ENCODE measurements around the gene EXOC2. TPM values are rescaled to one million over a fixed set of nuclear protein-coding genes. Genes with fewer than 3 reads are reported as not detected.

Gene EXOC2
- total and polyA plus RNA-seq, 10 of the 15 experiments (the other 5 are each of a cell fraction or from before 2014, with no cell fraction given), result 8.7 to 32.8 (median 20.7) TPM

DNA sequence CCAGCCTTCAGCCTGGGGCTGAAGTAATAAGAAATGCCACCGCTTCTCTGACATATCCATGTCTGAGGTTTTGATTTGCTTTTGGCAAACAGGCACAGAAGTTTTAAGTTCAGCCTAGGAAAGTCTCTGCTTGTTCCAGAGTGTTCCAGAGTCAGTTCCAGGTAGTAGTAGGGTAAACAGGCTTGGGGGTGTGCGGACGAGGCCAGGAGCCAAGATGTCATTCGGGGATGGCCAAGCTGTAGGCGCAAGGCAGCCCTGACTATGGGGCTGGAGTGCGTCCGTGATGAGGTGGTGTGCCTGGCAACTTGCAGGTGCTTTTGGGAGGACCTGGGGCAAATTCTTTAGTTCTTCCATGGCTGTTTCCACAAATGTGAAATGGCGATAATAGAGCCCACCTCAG lies 241.1 kb downstream of the EXOC2 start (continued):
- TF ChIP-seq SPI1 (IDR thresholded peaks at IDR 0.05; ENCODE audit: borderline replicate concordance, insufficient read depth, low read depth, low read length), result no peak
- no peak for TF ChIP-seq CBX5 (IDR thresholded peaks at IDR 0.05; ENCODE audit: low read depth)
- TF ChIP-seq SIN3A (IDR thresholded peaks at IDR 0.05; ENCODE audit: low read depth, low read length), result no peak

DNA sequence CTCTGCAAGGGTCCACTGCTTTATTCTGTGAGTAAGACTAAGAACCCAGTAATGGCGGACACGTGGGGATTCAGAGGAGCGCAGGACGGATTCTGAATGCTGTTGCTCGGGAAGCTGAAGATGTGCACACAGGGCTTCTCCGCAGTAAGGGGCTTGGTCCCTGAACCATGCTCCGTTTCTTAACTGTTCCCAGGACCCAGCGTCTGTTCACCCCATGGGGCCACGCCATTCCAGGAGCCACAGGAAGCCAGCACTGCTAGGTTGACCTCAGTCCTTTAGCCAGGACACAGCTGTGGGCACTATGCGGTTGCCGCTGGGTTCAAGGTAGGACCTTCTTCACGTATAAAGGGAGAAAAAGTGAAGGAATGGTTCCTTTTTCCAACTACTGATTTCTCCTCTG lies 241.6 kb downstream of the EXOC2 start:
- H3K9me3 ChIP-seq (replicated peaks; ENCODE audit: control insufficient read depth, insufficient read depth, low read length), result no peaks in the 10 kb centered on the region; the same call in 2 of the 3 replicates
- no peak overlapping the region for H3K9ac ChIP-seq (ENCODE audit: control insufficient read depth, insufficient read depth, low read length)
- peaks cover 10% of the 10 kb centered on the region; the same call in 1 of the 2 replicates for H3K4me1 ChIP-seq (ENCODE audit: control insufficient read depth, insufficient read depth, low read length)
- CTCF ChIA-PET, result no interaction called here
- H4K20me1 ChIP-seq (ENCODE audit: control insufficient read depth, insufficient read depth), result no peaks in the 10 kb centered on the region
- H3K4me2 ChIP-seq (ENCODE audit: control insufficient read depth, insufficient read depth), result no peak overlapping the region
- RAD21 ChIA-PET (ENCODE audit: unreplicated experiment), result interaction anchor here (0.6 kb wide), 1 partner anchor 254 kb away, joined by 3 read pairs; no protein-coding TSS in a partner anchor
- H3K27me3 ChIP-seq (replicated peaks in 1 of 2; ENCODE audit: control insufficient read depth in 2 of 2, insufficient read depth in 2 of 2, low read length in 1 of 2), result 0 out of 4 replicates have a peak, but pooled peaks cover 0 to 5% of the 10 kb centered on the region in 2 experiments
- SMC1A ChIA-PET (ENCODE audit: uncharacterized antibody, unreplicated experiment), result no interaction called here
- WGBS (ENCODE audit: insufficient coverage, insufficient replicate concordance, low lambda C conversion rate, missing lambda C conversion rate), result 64% methylated on average over 12 of the region's 12 CpGs
- H2AFZ ChIP-seq (ENCODE audit: control insufficient read depth, low read depth, low read length), result no peak overlapping the region
- H3K36me3 ChIP-seq (ENCODE audit: control insufficient read depth in 2 of 2, insufficient read depth in 2 of 2, low read length in 1 of 2), result no peaks in the 10 kb centered on the region
- H3K4me3 ChIP-seq, result no peak overlapping the region
- no peak overlapping the region for H3K27ac ChIP-seq (ENCODE audit: control insufficient read depth, insufficient read depth)
- ATAC-seq, result no peak
- intact Hi-C loops (cut with micrococcal nuclease; ENCODE audit: unreplicated experiment) (no loop called here), in situ Hi-C loops (cut with MboI) (no loop called here)
- DNase-seq (ENCODE audit: low read depth, low spot score), result no peak
- H3K79me2 ChIP-seq (ENCODE audit: control insufficient read depth, insufficient read depth, low read length), result no peaks in the 10 kb centered on the region
- POLR2A ChIA-PET, result interaction anchor here (0.5 kb wide), 1 partner anchor 44 kb away, joined by 3 read pairs; no protein-coding TSS in a partner anchor
- no TSS peak for BruUV-seq (replicated peaks)
- FAIRE-seq, result no peak
- TF ChIP-seq POLR2AphosphoS2 (IDR thresholded peaks at IDR 0.05; ENCODE audit: low read depth, low read length) (no peak), KAT2A (conservative IDR thresholded peaks at IDR 0.05; ENCODE audit: control insufficient read depth, low read depth, low read length) (no peak), MTA2 (IDR thresholded peaks at IDR 0.05; ENCODE audit: low read depth) (no peak), BRCA1 (IDR thresholded peaks at IDR 0.05; ENCODE audit: low read depth, low read length) (no peak), TBL1XR1 (IDR thresholded peaks at IDR 0.05; ENCODE audit: low read depth, low read length) (no peak), NBN (IDR thresholded peaks at IDR 0.05) (no peak), SP1 (IDR thresholded peaks at IDR 0.05; ENCODE audit: low read depth, low read length) (no peak), NR2C2 (IDR thresholded peaks at IDR 0.05; ENCODE audit: borderline replicate concordance, control insufficient read depth, insufficient read length, low read depth) (no peak), ZNF274 (IDR thresholded peaks at IDR 0.05; ENCODE audit: insufficient read depth, insufficient read length) (no peak)
- TF ChIP-seq, protein P1, sequence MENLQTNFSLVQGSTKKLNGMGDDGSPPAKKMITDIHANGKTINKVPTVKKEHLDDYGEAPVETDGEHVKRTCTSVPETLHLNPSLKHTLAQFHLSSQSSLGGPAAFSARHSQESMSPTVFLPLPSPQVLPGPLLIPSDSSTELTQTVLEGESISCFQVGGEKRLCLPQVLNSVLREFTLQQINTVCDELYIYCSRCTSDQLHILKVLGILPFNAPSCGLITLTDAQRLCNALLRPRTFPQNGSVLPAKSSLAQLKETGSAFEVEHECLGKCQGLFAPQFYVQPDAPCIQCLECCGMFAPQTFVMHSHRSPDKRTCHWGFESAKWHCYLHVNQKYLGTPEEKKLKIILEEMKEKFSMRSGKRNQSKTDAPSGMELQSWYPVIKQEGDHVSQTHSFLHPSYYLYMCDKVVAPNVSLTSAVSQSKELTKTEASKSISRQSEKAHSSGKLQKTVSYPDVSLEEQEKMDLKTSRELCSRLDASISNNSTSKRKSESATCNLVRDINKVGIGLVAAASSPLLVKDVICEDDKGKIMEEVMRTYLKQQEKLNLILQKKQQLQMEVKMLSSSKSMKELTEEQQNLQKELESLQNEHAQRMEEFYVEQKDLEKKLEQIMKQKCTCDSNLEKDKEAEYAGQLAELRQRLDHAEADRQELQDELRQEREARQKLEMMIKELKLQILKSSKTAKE (IDR thresholded peaks at IDR 0.05; ENCODE audit: low read depth, poor library complexity, severe bottlenecking), result no peak
- TF ChIP-seq, protein P2, sequence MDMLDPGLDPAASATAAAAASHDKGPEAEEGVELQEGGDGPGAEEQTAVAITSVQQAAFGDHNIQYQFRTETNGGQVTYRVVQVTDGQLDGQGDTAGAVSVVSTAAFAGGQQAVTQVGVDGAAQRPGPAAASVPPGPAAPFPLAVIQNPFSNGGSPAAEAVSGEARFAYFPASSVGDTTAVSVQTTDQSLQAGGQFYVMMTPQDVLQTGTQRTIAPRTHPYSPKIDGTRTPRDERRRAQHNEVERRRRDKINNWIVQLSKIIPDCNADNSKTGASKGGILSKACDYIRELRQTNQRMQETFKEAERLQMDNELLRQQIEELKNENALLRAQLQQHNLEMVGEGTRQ (IDR thresholded peaks at IDR 0.05; ENCODE audit: borderline replicate concordance, low read depth, low read length), result no peak
- TF ChIP-seq, protein P3, sequence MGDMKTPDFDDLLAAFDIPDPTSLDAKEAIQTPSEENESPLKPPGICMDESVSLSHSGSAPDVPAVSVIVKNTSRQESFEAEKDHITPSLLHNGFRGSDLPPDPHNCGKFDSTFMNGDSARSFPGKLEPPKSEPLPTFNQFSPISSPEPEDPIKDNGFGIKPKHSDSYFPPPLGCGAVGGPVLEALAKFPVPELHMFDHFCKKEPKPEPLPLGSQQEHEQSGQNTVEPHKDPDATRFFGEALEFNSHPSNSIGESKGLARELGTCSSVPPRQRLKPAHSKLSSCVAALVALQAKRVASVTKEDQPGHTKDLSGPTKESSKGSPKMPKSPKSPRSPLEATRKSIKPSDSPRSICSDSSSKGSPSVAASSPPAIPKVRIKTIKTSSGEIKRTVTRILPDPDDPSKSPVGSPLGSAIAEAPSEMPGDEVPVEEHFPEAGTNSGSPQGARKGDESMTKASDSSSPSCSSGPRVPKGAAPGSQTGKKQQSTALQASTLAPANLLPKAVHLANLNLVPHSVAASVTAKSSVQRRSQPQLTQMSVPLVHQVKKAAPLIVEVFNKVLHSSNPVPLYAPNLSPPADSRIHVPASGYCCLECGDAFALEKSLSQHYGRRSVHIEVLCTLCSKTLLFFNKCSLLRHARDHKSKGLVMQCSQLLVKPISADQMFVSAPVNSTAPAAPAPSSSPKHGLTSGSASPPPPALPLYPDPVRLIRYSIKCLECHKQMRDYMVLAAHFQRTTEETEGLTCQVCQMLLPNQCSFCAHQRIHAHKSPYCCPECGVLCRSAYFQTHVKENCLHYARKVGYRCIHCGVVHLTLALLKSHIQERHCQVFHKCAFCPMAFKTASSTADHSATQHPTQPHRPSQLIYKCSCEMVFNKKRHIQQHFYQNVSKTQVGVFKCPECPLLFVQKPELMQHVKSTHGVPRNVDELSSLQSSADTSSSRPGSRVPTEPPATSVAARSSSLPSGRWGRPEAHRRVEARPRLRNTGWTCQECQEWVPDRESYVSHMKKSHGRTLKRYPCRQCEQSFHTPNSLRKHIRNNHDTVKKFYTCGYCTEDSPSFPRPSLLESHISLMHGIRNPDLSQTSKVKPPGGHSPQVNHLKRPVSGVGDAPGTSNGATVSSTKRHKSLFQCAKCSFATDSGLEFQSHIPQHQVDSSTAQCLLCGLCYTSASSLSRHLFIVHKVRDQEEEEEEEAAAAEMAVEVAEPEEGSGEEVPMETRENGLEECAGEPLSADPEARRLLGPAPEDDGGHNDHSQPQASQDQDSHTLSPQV (IDR thresholded peaks at IDR 0.05), result no peak
